Gastrocnemius medialis (tissue), 4 donors: ENCODE data around the gene PRKCH.

Experiments
- POLR2A ChIP-seq, 2 donors: fragments of 450-650 bp; IDR thresholded peaks; one replicate each; pipeline ENCODE4 v1.6.1; 2017; ENCODE audit warnings: antibody characterized with exemption in 2 of 2, mild to moderate bottlenecking in 2 of 2, moderate library complexity in 2 of 2
- TF ChIP-seq, protein P1 (sequence below), 5 experiments: fragments of 450-650 bp in 3 of 5; fragments of 200-600 bp in 2 of 5; sonication (generic) in 2 of 5; IDR thresholded peaks in 4 of 5; conservative IDR thresholded peaks in 1 of 5; 1 replicate in 4 of 5; 2 replicates in 1 of 5; pipeline ENCODE4 v1.5.1; 2016 to 2019; ENCODE audit warnings: antibody characterized with exemption in 5 of 5, mild to moderate bottlenecking in 3 of 5, moderate library complexity in 3 of 5

GRCh38 chr14:61533513-61534255 is 212.3 kb downstream of the PRKCH start:
- TF ChIP-seq, protein P1, sequence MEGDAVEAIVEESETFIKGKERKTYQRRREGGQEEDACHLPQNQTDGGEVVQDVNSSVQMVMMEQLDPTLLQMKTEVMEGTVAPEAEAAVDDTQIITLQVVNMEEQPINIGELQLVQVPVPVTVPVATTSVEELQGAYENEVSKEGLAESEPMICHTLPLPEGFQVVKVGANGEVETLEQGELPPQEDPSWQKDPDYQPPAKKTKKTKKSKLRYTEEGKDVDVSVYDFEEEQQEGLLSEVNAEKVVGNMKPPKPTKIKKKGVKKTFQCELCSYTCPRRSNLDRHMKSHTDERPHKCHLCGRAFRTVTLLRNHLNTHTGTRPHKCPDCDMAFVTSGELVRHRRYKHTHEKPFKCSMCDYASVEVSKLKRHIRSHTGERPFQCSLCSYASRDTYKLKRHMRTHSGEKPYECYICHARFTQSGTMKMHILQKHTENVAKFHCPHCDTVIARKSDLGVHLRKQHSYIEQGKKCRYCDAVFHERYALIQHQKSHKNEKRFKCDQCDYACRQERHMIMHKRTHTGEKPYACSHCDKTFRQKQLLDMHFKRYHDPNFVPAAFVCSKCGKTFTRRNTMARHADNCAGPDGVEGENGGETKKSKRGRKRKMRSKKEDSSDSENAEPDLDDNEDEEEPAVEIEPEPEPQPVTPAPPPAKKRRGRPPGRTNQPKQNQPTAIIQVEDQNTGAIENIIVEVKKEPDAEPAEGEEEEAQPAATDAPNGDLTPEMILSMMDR (IDR thresholded peaks at IDR 0.05 in 4 of 5, conservative IDR thresholded peaks at IDR 0.05 in 1 of 5), result no peak
- TF ChIP-seq POLR2A (IDR thresholded peaks at IDR 0.05), result no peak
